Ovary (tissue), 9 donors: ENCODE results near the gene ITGA2. TPM values are rescaled to one million over a fixed set of nuclear protein-coding genes. Genes with fewer than 3 reads are reported as not detected.

ENCODE experiments used
- DNase-seq, 5 donors: peaks; one replicate each; pipeline ENCODE4 v3.0.0-alpha.2; 2019 to 2020
- H3K27ac ChIP-seq, 2 donors: fragments of 200-600 bp; one replicate each; pipeline versions ENCODE4 v1.5.1 to v1.8.0; 2019 to 2022
- H3K27me3 ChIP-seq: fragments of 200-600 bp; one replicate; pipeline ENCODE4 v1.8.0; 2022
- H3K36me3 ChIP-seq: fragments of 200-600 bp; sonication (generic); one replicate; pipeline ENCODE4 v1.5.1; 2019
- H3K4me1 ChIP-seq: one replicate; pipeline ENCODE4 v1.8.1; 2013; ENCODE audit warnings: mild to moderate bottlenecking, moderate library complexity; ENCODE audit not compliant: insufficient read depth
- H3K4me3 ChIP-seq: fragments of 200-600 bp; sonication (generic); one replicate; pipeline ENCODE4 v1.5.1; 2017
- H3K9me3 ChIP-seq, 2 donors: fragments of 200-600 bp in 1 of 2; sonication (generic) in 1 of 2; one replicate each; pipeline versions ENCODE4 v1.5.1 to v1.8.1; 2013 to 2019; ENCODE audit warnings: mild to moderate bottlenecking in 1 of 2, moderate library complexity in 1 of 2
- CTCF ChIP-seq, 3 donors: fragments of 450-650 bp in 2 of 3; fragments of 200-600 bp in 1 of 3; IDR thresholded peaks; one replicate each; pipeline versions ENCODE4 v1.5.1 to v1.8.0; 2016 to 2022; ENCODE audit warnings: antibody characterized with exemption in 3 of 3, mild to moderate bottlenecking in 1 of 3
- EP300 ChIP-seq: sonication (generic); formaldehyde crosslinking; IDR thresholded peaks from one replicate; pipeline ENCODE4 v1.6.1; 2017; ENCODE audit warnings: antibody characterized with exemption
- POLR2A ChIP-seq: fragments of 450-650 bp; IDR thresholded peaks from one replicate; pipeline ENCODE4 v1.6.1; 2017; ENCODE audit warnings: antibody characterized with exemption, mild to moderate bottlenecking, moderate library complexity
- WGBS, 3 donors: extraction: QIAGEN DNeasy Blood & Tissue Kit in 1 of 3; methylation state at CpG; one replicate each; pipeline versions ENCODE4 v1.1.5 to v1.1.7; 2013 to 2017; 5-methylcytosine and 5-hydroxymethylcytosine counted together
- intact Hi-C, 4 donors: fragments of 100-400 bp; cut with DNase I; formaldehyde crosslinking; loops; one replicate each; pipeline versions ENCODE4 v1.11.0 to v1.15.1; 2022 to 2023
- polyA plus RNA-seq, 2 donors: library from polyadenylated mRNA; stranded (reverse); fragments of 200-250 nt in 1 of 2; fragments of 350-450 nt in 1 of 2; fragmentation: Illumina TruSeq in 1 of 2; extraction: RNeasy Lipid Tissue Mini Kit (QIAGEN cat#74804) in 1 of 2; gene quantifications; one replicate each; pipeline ENCODE4 v1.2.3, GENCODE V29; 2013 to 2014
- total RNA-seq, 7 donors: library from RNA; depleted of rRNA in 2 of 7; stranded (reverse); fragments of >200 nt in 2 of 7; fragmentation: NEBNext Ultra II Directional in 3 of 7; extraction: Animal tissue kit (Norgen Biotek cat#: 25700) in 3 of 7; gene quantifications; one replicate each; pipeline versions ENCODE4 v1.1.0 to v1.2.4, GENCODE V29; 2016 to 2023
- donor health status: DM: no; HTN: no; CAD: no; lungs with moderate emphysema.
- donor health status: DM: no; HTN: no; CAD: no.
- donor health status: Bipolar disorder and iron deficiency.
- donor health status: DM: yes; HTN: yes; CAD: no.
- donor health status: DM: no; HTN: no; CAD: no.
- donor health status: DM: yes; HTN: yes; CAD: no.

Gene ITGA2
- total and polyA plus RNA-seq, 9 donors, result 0.36 to 8.4 (median 1.7) TPM

DNA sequence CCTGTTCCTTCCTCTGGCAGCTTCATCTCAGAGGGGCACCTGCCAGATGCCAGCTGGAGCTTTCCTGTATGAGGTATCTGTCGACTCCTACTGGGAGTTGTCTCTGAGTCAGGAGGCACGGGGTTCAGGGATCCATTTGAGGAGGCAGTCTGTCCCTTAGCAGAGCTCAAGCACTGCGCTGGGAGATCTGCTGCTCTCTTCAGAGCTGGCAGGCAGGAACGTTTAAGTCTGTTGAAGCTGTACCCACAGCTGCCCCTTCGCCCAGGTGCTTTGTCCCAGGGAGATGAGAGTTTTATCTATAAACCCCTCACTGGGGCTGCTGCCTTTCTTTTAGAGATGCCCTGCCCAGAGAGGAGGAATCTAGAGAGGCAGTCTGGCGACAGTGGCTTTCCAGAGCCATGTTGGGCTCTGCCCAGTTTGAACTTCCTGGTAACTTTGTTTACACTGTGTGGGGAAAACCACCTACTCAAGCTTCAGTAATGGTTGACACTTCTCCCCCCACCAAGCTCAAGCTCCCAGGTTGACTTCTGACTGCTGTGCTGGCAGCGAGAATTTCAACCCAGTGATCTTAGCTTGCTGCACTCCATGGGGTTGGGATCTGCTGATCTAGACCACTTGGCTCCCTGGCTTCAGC is 11.8 kb upstream of the ITGA2 start:
- intact Hi-C loops, result no loop called here
- DNase-seq, result no peak
- Histone ChIP-seq H3K9me3 (peaks cover 0 to 5% of the 10 kb centered on the region in 2 donors), H3K27ac (no peak overlapping the region), H3K4me3 (no peak overlapping the region), H3K36me3 (no peaks in the 10 kb centered on the region), H3K4me1 (no peaks in the 10 kb centered on the region), H3K27me3 (no peaks in the 10 kb centered on the region)
- no peak for TF ChIP-seq EP300
- no peak for TF ChIP-seq POLR2A
- no peak for TF ChIP-seq CTCF (IDR thresholded peaks at IDR 0.05)
- 89 to 96% (median 90%) methylated on average over 7 of the region's 7 CpGs for WGBS, 3 donors

DNA sequence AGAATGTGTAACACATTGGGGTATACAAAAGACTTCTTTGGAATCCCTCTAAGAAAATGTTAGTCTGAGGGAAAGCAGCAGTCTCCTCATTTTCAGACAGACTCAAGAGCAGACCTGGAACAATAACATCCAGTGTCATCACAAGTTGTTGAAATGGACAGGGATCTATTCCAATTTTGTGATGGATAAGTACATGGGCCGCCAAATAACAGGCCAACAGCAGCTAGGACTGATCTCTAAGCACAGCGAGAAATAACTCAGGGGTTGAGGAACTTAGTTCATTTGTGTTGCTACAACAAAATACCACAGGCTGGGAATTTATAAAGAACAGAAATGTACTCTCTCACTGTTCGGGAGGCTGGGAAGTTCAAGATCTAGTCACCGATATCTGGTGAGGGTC is 7.6 kb upstream of the ITGA2 start:
- no peak for DNase-seq
- no peaks in the 10 kb centered on the region for H3K9me3 ChIP-seq
- H3K4me3 ChIP-seq, result no peak overlapping the region
- no peak for TF ChIP-seq EP300
- TF ChIP-seq POLR2A, result no peak
- no peak overlapping the region for H3K27ac ChIP-seq
- no peaks in the 10 kb centered on the region for H3K36me3 ChIP-seq
- 80 to 92% (median 85%) methylated on average over 4 of the region's 4 CpGs for WGBS, 3 donors
- H3K4me1 ChIP-seq, result no peaks in the 10 kb centered on the region
- intact Hi-C loops, result no loop called here
- no peaks in the 10 kb centered on the region for H3K27me3 ChIP-seq

GRCh38 chr5:52983731-52984636 is 5.2 kb upstream of the ITGA2 start:
- 23 to 30% (median 28%) methylated on average over 3 of the region's 3 CpGs for WGBS, 3 donors

GRCh38 chr5:52985306-52985705 is 3.8 kb upstream of the ITGA2 start:
- Histone ChIP-seq H3K36me3 (no peaks in the 10 kb centered on the region), H3K27me3 (no peaks in the 10 kb centered on the region), H3K27ac (no peak overlapping the region), H3K4me3 (no peak overlapping the region), H3K9me3 (no peaks in the 10 kb centered on the region), H3K4me1 (peaks cover 4% of the 10 kb centered on the region)
- no peak for DNase-seq
- TF ChIP-seq EP300 (no peak), POLR2A (no peak), CTCF (IDR thresholded peaks at IDR 0.05) (no peak)
- intact Hi-C loops, result no loop called here
- 91 to 92% (median 92%) methylated on average over 3 of the region's 3 CpGs for WGBS, 3 donors

More at GRCh38 chr5:52983731-52984636, 5.2 kb upstream of the ITGA2 start:
- DNase-seq, result no peak
- Histone ChIP-seq H3K4me1 (peaks cover 3% of the 10 kb centered on the region), H3K27me3 (no peaks in the 10 kb centered on the region), H3K4me3 (no peak overlapping the region), H3K9me3 (no peaks in the 10 kb centered on the region), H3K36me3 (no peaks in the 10 kb centered on the region), H3K27ac (no peak overlapping the region)
- intact Hi-C loops, result no loop called here
- TF ChIP-seq CTCF (IDR thresholded peaks at IDR 0.05) (no peak), POLR2A (no peak), EP300 (no peak)
